Measurements from ENCODE around the gene VAMP2. TPM values are rescaled to one million over a fixed set of nuclear protein-coding genes. Genes with fewer than 3 reads are reported as not detected.
A peak's percentile ranks its signal among the peaks of the same experiment; 100 is the strongest.

Gene VAMP2
- total and polyA plus RNA-seq, 9 donors: 10.9 to 77.2 (median 61.4) TPM

DNA sequence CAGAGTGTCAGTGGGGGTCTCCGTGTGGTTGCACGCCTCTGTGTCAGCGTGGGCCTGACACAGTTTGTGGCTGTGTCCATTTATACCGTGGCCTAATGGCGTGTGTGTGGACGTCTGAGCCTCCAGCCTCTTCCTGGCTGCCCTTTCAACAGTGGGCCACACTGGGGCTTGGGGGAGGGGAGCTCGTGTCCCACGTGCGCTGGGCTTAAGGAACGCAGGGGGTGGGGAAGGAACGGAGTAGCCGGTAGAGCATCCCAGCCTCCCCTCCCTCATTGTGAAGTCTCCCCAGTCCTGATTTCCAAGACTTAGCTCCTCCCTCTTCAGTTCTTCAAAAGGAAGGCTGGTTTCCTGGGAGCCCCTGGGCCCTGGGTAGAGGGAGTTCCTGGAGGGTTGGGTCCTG is 29.3 kb downstream of the VAMP2 start:
- H3K27me3 ChIP-seq (ENCODE audit: control insufficient read depth, insufficient read depth, low read length): peaks cover 12% of the 10 kb centered on the region
- no peak overlapping the region for H3K27ac ChIP-seq (ENCODE audit: low read length)
- no peaks in the 10 kb centered on the region for H3K9me3 ChIP-seq (replicated peaks; ENCODE audit: control insufficient read depth, low read depth, low read length)
- H3K4me1 ChIP-seq (ENCODE audit: control insufficient read depth, insufficient read depth, low read length): peaks cover 8% of the 10 kb centered on the region
- WGBS (ENCODE audit: insufficient coverage): 72% methylated on average over 3 of the region's 12 CpGs
- H3K4me3 ChIP-seq (ENCODE audit: low read length): no peak overlapping the region
- no peak for DNase-seq
- no peaks in the 10 kb centered on the region for H3K36me3 ChIP-seq (ENCODE audit: control insufficient read depth, insufficient read depth, low read length)

- no peak for DNase-seq
- no peak overlapping the region for H3K4me3 ChIP-seq (ENCODE audit: low read length)
- H3K4me1 ChIP-seq (ENCODE audit: control insufficient read depth, insufficient read depth, low read length): peaks cover 5% of the 10 kb centered on the region
- no peaks in the 10 kb centered on the region for H3K36me3 ChIP-seq (ENCODE audit: control insufficient read depth, insufficient read depth, low read length)
- no peak overlapping the region for H3K27ac ChIP-seq (ENCODE audit: low read length)
- H3K9me3 ChIP-seq (replicated peaks; ENCODE audit: control insufficient read depth, low read depth, low read length): no peaks in the 10 kb centered on the region
- WGBS (ENCODE audit: insufficient coverage): 71% methylated on average over 1 of the region's 3 CpGs
- H3K27me3 ChIP-seq (ENCODE audit: control insufficient read depth, insufficient read depth, low read length): peaks cover 15% of the 10 kb centered on the region
Observed at GRCh38 chr17:8131844-8132441, 30.8 kb downstream of the VAMP2 start.

DNA sequence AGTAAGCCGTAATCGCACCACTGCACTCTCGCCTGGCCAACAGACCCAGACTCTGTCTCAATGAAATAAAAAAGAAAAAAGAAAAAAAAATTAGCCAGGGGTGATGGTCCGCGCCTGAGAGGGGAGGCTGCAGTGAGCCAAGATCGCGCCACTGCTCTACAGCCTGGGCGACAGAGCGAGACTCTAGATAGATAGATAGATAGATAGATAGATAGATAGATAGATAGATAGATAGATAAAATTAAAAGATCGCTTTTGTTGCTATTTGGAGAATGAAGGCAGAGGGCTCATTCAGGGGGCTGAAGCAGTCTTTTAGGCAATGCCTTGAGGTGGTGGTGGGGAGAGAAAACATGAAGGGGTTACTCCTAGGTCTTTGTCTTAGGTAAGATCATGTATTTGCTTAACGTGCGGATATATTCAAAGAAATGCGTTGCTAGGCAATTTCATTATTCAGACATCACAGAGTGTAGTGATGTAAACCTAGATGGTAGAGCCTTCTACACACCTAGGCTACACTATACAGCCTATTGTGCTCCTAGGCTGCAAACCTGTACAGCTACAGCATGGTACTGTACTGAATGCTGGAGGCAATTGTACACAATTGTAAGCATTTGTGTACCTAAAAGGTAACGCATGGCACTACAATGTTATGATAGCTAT is 34.5 kb downstream of the VAMP2 start:
- peaks cover 37% of the 10 kb centered on the region for H3K27me3 ChIP-seq (ENCODE audit: control insufficient read depth, insufficient read depth, low read length)

DNA sequence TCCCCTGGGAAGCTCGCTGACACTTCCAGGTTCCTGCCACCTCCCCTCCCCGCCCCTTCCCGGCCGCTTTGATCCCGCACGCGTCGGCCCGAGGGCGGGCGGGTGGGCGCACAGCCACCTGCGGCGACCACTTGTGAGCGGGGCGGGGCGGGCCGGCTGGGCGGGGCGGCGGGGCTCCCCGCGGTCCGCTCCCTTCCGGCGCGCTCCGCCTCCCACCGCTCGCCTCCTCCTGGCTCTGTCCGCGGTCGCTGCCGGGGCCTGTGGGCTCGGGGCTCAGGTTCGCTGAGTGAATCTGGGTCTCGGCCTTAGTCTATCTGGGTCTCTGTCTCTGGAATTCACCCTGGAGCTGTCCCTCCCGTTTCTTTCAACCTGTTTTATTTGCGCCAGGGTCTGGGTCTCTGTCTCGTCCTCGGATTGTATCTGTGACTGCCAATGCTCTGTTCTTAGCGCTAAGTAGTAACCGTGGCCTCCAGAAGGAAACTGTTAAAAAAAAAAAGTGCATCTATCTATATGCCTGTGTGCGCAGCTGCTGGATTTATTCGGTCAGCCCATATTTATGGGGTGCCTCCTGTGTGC is 36.2 kb downstream of the VAMP2 start:
- under 1% methylated on average over 40 of the region's 45 CpGs for WGBS (ENCODE audit: insufficient coverage)
- Histone ChIP-seq H3K27me3 (ENCODE audit: control insufficient read depth, insufficient read depth, low read length) (peaks cover 48% of the 10 kb centered on the region), H3K4me3 (ENCODE audit: low read length) (peak overlapping the region; percentile 77), H3K4me1 (ENCODE audit: control insufficient read depth, insufficient read depth, low read length) (peaks cover 44% of the 10 kb centered on the region), H3K9me3 (replicated peaks; ENCODE audit: control insufficient read depth, low read depth, low read length) (no peaks in the 10 kb centered on the region), H3K27ac (ENCODE audit: low read length) (peak overlapping the region; percentile 90), H3K36me3 (ENCODE audit: control insufficient read depth, insufficient read depth, low read length) (no peaks in the 10 kb centered on the region)
- DNase-seq: peak; percentile 75

More for the DNA sequence above, 34.5 kb downstream of the VAMP2 start:
- Histone ChIP-seq H3K4me1 (ENCODE audit: control insufficient read depth, insufficient read depth, low read length) (peaks cover 35% of the 10 kb centered on the region), H3K9me3 (replicated peaks; ENCODE audit: control insufficient read depth, low read depth, low read length) (no peaks in the 10 kb centered on the region), H3K27ac (ENCODE audit: low read length) (no peak overlapping the region), H3K36me3 (ENCODE audit: control insufficient read depth, insufficient read depth, low read length) (no peaks in the 10 kb centered on the region), H3K4me3 (ENCODE audit: low read length) (no peak overlapping the region)
- WGBS (ENCODE audit: insufficient coverage): 88% methylated on average over 7 of the region's 14 CpGs
- DNase-seq: no peak

DNA sequence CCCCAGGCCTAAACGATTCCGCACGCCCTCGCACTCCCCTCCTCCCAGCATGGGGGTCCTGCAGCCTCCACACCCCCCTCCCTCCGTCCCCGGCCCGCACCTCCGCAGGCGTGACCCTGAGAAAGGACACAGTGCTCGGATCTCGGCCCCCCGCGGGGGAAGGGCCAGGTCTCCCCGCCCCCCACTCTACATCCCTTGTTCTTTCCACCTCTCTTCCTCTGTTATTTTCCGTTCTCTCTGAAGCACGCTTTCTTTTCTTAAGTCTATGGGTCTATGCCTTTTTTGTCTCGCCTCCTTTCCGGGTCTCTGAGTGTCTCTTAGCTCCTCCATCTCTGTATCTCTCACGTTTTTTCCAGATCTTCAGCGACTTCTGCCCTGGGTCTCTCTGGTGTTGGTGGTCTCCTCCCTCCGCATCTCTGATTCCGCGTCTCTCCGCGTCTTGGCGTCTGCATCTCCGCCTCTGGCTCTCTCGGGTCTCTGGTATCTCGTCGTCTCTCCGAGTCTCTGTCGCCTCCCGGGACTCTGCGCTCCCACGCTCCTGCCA is 36.7 kb downstream of the VAMP2 start:
- Histone ChIP-seq H3K36me3 (ENCODE audit: control insufficient read depth, insufficient read depth, low read length) (no peaks in the 10 kb centered on the region), H3K27ac (ENCODE audit: low read length) (peak overlapping the region; percentile 83), H3K9me3 (replicated peaks; ENCODE audit: control insufficient read depth, low read depth, low read length) (no peaks in the 10 kb centered on the region), H3K27me3 (ENCODE audit: control insufficient read depth, insufficient read depth, low read length) (peaks cover 47% of the 10 kb centered on the region), H3K4me3 (ENCODE audit: low read length) (peak overlapping the region; percentile 77), H3K4me1 (ENCODE audit: control insufficient read depth, insufficient read depth, low read length) (peaks cover 47% of the 10 kb centered on the region)
- peak; percentile 60 for DNase-seq
- WGBS (ENCODE audit: insufficient coverage): 0% methylated on average over 31 of the region's 35 CpGs

DNA sequence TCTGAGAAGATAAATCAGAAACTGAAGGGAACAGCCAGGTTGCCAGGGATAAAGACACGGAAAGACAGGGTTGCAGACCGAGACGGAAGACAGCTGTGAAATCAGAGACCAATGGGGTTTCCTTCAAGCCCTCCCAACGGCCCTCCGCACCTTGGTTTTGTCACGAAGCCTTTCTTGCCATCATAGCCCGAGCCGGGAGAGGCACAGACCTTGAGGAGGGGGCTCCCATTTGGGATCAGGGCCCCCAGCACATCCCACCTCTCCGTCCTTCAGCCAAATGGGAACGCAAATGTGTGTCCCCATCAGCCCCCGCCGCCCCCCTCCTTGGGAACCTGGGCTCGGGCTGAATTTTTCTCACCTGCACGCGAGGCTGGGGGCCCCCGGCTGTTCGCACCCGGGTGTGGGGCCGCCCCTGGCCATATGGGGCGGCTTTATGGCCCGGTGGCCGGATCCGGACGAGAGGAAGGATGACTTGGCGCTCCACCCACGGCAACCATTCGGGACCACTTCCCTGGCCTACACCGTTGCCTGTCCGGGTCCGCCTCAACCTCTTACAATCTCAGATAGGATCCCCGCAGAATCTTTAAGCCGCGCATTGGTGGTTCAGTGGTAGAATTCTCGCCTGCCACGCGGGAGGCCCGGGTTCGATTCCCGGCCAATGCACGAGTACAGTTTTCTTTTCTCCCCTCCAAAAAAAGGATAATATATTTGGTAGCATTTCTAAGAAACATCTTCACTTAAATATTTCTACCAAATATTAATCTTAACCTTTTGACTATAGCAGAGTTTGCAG is 37.4 kb downstream of the VAMP2 start:
- peak overlapping the region; percentile 83 for H3K27ac ChIP-seq (ENCODE audit: low read length)
- no peaks in the 10 kb centered on the region for H3K9me3 ChIP-seq (replicated peaks; ENCODE audit: control insufficient read depth, low read depth, low read length)
- H3K36me3 ChIP-seq (ENCODE audit: control insufficient read depth, insufficient read depth, low read length): no peaks in the 10 kb centered on the region
- peaks cover 54% of the 10 kb centered on the region for H3K4me1 ChIP-seq (ENCODE audit: control insufficient read depth, insufficient read depth, low read length)
- peak overlapping the region; percentile 77 for H3K4me3 ChIP-seq (ENCODE audit: low read length)
- DNase-seq: peak; percentile 92
- WGBS (ENCODE audit: insufficient coverage): under 1% methylated on average over 30 of the region's 40 CpGs
- H3K27me3 ChIP-seq (ENCODE audit: control insufficient read depth, insufficient read depth, low read length): peaks cover 50% of the 10 kb centered on the region

- peaks cover 47% of the 10 kb centered on the region for H3K27me3 ChIP-seq (ENCODE audit: control insufficient read depth, insufficient read depth, low read length)
- no peaks in the 10 kb centered on the region for H3K36me3 ChIP-seq (ENCODE audit: control insufficient read depth, insufficient read depth, low read length)
- peak; percentile 36 for DNase-seq
- H3K9me3 ChIP-seq (replicated peaks; ENCODE audit: control insufficient read depth, low read depth, low read length): no peaks in the 10 kb centered on the region
- 0% methylated on average over 20 of the region's 24 CpGs for WGBS (ENCODE audit: insufficient coverage)
- H3K4me1 ChIP-seq (ENCODE audit: control insufficient read depth, insufficient read depth, low read length): peaks cover 55% of the 10 kb centered on the region
- H3K27ac ChIP-seq (ENCODE audit: low read length): no peak overlapping the region
- peak overlapping the region; percentile 54 for H3K4me3 ChIP-seq (ENCODE audit: low read length)
Observed at GRCh38 chr17:8124350-8125153, 38.2 kb downstream of the VAMP2 start.

- peak; percentile 59 for DNase-seq
- WGBS (ENCODE audit: insufficient coverage): under 1% methylated on average over 19 of the region's 29 CpGs
- no peaks in the 10 kb centered on the region for H3K9me3 ChIP-seq (replicated peaks; ENCODE audit: control insufficient read depth, low read depth, low read length)
- H3K27me3 ChIP-seq (ENCODE audit: control insufficient read depth, insufficient read depth, low read length): peaks cover 47% of the 10 kb centered on the region
- H3K4me1 ChIP-seq (ENCODE audit: control insufficient read depth, insufficient read depth, low read length): peaks cover 55% of the 10 kb centered on the region
- H3K4me3 ChIP-seq (ENCODE audit: low read length): peak within 1 kb of the TSS; percentile 54
- H3K36me3 ChIP-seq (ENCODE audit: control insufficient read depth, insufficient read depth, low read length): no peaks in the 10 kb centered on the region
- no peak within 1 kb of the TSS for H3K27ac ChIP-seq (ENCODE audit: low read length)
Observed at GRCh38 chr17:8123695-8124349, 38.9 kb downstream of the VAMP2 start, which contains the start of gene HES7. Gene HES7, minus strand, starts transcription at chr17:8124106. Its CDS starts 22 bp downstream, at chr17:8124084.

All from muscle of leg (tissue), 11 donors.